Neural progenitor cell (in vitro differentiated cells): ENCODE measurements around the gene VPS37B.
"Not testable (repeated sequence)": the region's sequence is repeated elsewhere in the genome, so short reads cannot be mapped to it uniquely, and the experiment has no call there.

Experiments
- EZH2 ChIP-seq: fragments of 200-600 bp; sonication (generic); IDR thresholded peaks from 2 replicates; pipeline ENCODE4 v1.6.1; 2017; ENCODE audit warnings: antibody characterized with exemption, mild to moderate bottlenecking, moderate library complexity
- EZH2phosphoT487 ChIP-seq: fragments of 200-600 bp; sonication (generic); IDR thresholded peaks from 2 replicates; pipeline ENCODE4 v1.6.1; 2017; ENCODE audit warnings: antibody characterized with exemption
- TF ChIP-seq, protein P1 (sequence below): fragments of 200-600 bp; sonication (generic); IDR thresholded peaks from 2 replicates; pipeline ENCODE4 v1.5.1; 2017; ENCODE audit warnings: antibody characterized with exemption, mild to moderate bottlenecking

DNA sequence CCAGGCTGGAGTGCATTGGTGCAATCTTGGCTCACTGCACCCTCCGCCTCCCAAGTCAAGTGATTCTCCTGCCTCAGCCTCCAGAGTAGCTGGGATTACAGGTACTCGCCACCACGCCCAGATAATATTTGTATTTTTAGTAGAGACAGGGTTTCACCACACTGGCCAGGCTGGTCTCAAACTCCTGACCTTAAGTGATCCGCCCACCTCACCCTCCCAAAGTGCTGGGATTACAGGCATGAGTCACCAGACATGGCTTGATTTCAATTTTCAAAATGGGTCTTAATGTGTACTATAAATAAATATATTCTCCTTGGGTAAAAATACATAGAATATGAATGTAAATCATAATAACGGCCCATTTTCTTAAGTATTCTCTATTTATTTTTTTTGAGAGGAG, 45.4 kb upstream of the VPS37B start:
- TF ChIP-seq, protein P1, sequence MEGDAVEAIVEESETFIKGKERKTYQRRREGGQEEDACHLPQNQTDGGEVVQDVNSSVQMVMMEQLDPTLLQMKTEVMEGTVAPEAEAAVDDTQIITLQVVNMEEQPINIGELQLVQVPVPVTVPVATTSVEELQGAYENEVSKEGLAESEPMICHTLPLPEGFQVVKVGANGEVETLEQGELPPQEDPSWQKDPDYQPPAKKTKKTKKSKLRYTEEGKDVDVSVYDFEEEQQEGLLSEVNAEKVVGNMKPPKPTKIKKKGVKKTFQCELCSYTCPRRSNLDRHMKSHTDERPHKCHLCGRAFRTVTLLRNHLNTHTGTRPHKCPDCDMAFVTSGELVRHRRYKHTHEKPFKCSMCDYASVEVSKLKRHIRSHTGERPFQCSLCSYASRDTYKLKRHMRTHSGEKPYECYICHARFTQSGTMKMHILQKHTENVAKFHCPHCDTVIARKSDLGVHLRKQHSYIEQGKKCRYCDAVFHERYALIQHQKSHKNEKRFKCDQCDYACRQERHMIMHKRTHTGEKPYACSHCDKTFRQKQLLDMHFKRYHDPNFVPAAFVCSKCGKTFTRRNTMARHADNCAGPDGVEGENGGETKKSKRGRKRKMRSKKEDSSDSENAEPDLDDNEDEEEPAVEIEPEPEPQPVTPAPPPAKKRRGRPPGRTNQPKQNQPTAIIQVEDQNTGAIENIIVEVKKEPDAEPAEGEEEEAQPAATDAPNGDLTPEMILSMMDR = not testable (repeated sequence)
- TF ChIP-seq EZH2, EZH2phosphoT487: not testable (repeated sequence)
